D721Med (cell line): ENCODE measurements around the gene WLS.

Source experiments
- DNase-seq: peaks from one replicate; pipeline ENCODE4 v3.0.0; 2011; ENCODE audit warnings: low spot score; ENCODE audit not compliant: insufficient read length
- FAIRE-seq: peaks from 2 replicates; lab custom pipeline; 2011; peaks lifted over from hg19 to GRCh38; lab: Jason Lieb, UNC
- CTCF ChIP-seq: IDR thresholded peaks from 2 replicates; pipeline ENCODE4 v1.5.1; 2012; ENCODE audit warnings: mild to moderate bottlenecking, control low read depth; ENCODE audit not compliant: insufficient read depth; ENCODE audit errors: missing control alignments

WLS gene

DNA sequence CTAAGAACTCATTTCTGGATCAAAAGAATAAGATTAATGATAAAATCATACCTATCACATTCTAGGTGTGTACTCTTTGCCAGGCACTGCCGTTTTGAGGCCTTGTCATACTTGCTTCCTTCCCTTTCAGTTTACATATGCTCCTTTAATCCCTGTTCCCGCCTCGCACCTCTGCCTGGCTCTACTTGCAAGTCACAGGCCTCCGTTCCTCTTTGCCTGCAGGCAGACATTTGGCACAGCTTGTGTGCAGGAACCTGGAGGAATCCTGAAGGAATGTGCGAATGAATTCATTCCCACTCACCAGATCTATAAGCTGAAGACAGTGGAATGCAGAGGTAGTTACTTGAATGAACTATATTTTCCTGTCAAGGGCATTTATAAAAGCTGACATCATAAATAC lies 13.8 kb downstream of the WLS start:
- no peak for FAIRE-seq
- no peak for DNase-seq
- no peak for TF ChIP-seq CTCF

DNA sequence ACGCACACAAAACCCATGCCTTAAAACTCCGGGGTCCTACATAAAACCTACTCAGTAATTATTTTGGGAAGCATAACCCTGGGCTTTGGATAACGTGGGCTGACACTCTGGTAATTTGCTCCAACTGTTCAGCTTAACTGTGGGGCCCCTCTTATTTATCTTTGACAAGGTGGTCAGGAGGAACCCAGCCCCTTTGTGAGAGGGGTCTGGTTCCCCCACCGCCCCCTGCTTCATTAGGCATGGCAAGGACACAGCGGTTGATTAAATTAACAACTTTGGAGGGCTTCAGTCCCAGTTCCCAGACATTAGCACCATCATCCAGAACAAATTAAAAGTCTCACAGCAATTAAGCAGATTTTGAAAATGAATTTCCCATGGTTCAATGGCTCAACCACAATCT lies 14.7 kb downstream of the WLS start:
- FAIRE-seq (no peak), DNase-seq (no peak)
- TF ChIP-seq CTCF, result no peak

DNA sequence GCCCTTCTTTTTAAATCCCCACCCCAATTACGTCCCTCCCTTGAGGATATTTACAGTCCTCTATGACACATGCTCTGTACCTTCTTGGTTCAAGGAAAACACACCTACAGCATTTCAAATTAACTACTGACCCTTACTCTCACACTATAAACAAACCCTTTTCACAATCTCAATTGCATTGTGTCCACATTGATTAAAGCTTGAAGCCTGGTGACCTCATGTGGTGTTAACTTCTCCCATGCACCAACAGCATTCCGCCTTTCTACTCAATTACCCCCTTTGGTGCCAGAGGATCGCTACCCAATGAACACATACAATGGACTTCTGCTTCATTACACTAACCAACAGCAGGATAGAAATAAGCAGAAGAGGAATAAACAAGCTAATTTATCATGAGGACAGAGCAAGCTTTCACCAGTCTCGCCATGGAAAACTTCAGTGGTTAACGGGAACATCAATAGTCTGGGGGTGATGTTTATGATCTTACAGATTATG lies 15.2 kb downstream of the WLS start:
- no peak for DNase-seq
- no peak for FAIRE-seq
- TF ChIP-seq CTCF, result no peak

DNA sequence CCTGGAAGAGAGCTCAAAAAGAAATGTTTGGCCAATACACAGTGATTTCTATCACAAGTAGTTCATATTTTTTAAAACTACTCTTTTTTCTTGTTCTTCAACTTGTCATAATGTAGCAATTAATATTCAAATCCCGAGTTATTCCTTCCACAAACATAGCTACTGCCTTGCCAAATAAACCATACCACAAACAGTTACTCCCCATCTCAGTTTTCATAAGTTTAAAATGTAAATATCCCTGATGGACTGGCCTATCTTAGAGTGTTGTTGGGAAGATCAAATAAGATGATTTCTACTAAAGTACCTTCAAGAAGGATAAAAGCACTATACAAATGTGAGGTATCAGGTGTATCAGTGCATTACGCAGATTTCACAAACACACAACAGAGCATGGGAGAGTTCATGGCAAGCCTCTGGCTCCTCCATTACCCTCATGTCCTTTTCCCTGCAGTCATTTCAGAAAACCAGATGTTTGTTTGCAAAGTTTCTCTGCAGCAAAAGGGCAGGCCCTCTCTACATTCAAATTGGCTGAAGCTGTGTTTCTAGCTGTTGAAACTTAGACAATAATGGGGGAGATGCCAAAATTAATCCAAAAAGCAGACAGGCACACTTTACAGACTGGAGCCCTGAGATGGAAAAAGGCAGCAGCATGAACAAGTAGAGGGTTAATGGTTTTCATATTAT lies 16.1 kb downstream of the WLS start:
- no peak for TF ChIP-seq CTCF
- FAIRE-seq, result no peak
- DNase-seq, result no peak

DNA sequence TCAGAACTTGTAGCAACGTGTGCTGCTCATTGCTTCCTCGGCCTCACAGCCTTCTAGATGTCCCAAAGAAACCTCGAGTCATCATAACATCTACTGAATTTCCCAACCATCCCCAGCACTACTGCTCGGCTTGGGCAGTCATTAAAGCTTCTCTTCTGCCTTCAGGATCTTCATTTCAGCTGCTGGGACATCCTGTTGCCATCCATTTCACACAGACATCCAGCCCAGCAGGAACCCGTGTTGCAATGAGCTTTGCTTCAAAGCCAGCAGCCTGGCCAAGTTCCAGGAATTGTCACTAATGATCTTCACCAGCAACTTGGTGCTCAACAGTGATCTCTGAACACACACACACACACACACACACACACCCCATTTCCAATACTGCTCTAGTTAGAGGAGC lies 18.5 kb downstream of the WLS start:
- TF ChIP-seq CTCF, result no peak
- DNase-seq (no peak), FAIRE-seq (no peak)

DNA sequence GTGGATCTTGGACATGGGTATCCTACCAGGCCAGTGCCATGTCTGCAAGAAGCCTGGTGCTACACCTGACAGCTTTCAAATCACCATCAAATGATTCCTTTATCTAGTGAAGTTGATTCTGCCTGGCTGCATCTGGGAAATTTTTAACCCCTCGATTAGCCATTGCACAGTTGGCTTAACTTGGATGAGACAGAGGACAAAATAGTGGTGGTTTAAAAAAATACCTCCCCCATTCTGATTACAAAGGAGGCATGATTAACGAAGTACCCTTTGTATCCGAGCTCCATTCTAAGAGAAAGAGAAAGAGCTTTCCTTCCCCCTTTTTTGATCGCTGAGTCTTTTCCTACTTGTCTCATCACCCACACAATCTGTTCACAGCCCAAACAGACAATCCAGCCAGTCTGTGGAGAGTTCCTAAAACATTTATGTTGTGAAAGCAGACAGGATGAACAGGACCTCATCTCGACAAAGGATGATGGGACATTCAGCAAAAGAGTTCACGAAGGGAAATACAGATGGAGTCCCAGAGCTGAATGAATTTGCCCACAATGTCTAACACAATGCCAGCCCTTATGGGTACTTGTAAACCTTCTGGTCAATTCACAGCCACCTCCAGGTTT lies 20.5 kb downstream of the WLS start:
- FAIRE-seq (no peak), DNase-seq (no peak)
- TF ChIP-seq CTCF, result no peak

DNA sequence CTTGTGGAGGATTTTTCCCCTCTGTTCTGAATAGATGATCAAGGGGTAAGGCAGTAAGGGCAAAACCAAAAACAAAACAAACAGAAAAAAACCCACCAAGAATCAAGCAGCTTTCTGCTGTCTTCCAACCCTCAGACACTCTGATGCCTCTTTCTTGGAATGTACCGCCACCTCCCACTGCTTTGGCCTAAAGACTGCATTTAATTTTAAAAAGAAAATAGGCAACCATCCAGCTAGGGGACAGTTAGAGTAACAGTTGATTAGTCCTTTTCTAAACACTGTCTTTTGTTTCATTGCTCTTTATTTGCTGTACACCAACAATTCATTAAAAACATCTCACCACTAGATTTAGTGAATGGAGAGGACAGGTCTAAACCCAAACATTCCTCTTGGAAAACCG lies 21.5 kb downstream of the WLS start:
- FAIRE-seq, result no peak
- TF ChIP-seq CTCF, result no peak

More for the DNA sequence above, 21.5 kb downstream of the WLS start:
- DNase-seq, result no peak
